GM19099 (cell line): Measurements from ENCODE around the gene KIAA1217.

Source experiments
- POLR2A ChIP-seq: IDR thresholded peaks from 3 replicates; pipeline ENCODE4 v1.6.1; 2011; ENCODE audit warnings: low read depth; ENCODE audit not compliant: insufficient read length; ENCODE audit errors: extremely low read depth

KIAA1217 gene

DNA sequence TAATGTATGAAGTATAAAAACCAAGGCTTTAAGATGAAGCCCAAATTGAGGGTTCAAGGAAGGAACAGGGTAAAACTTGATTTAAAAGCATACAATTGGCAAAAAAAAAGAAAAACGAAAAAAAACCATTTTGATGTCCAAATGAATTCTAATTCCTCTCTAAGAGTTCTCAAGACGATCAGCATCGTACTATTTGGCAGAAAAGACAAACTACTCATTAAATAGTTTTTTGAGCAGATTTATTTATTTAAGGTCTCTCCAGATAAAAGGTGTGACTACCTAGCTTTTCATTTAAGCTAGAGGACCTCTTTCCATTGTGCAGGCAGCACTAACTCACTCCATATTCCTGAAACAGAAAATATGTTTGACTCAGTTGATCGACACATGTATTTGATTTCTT lies 245.0 kb downstream of the KIAA1217 start:
- no peak for TF ChIP-seq POLR2A

DNA sequence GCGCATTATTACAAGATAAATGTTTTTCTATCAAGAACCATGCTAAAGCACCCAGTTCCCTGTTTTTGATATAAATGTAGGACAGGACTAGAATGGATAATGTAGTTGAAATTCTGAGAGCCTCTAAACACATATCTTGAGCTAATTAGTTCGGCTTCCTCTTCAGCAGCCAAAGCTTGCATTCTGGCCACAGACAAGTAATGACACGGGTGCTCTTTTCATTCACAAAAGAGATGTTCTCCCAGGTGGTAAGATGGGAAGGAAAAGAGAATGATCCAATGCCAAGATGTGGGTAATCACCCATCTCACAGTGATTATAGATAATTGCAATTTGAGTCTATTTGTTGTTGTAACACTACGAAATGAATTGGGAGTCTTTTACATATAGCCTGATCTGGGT lies 246.5 kb downstream of the KIAA1217 start:
- TF ChIP-seq POLR2A = no peak

DNA sequence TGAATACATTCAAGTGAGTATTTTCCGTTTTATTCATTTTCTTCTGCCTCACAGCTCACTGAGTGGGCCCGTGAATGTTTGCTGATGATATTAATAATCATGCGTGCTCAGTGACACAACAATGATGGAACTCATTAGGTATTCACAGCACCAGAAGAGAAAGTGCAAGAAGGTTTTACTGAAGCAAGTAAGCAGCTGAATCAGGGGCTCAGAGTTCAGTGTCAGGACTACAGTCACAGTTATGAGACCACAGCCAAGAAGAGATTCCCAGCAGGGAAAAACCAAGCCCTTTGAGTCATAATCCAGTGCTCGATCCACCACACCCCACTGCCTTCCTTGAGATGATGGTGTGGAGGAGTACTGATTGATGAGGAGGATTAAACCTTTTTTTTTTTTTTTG lies 247.4 kb downstream of the KIAA1217 start:
- no peak for TF ChIP-seq POLR2A

DNA sequence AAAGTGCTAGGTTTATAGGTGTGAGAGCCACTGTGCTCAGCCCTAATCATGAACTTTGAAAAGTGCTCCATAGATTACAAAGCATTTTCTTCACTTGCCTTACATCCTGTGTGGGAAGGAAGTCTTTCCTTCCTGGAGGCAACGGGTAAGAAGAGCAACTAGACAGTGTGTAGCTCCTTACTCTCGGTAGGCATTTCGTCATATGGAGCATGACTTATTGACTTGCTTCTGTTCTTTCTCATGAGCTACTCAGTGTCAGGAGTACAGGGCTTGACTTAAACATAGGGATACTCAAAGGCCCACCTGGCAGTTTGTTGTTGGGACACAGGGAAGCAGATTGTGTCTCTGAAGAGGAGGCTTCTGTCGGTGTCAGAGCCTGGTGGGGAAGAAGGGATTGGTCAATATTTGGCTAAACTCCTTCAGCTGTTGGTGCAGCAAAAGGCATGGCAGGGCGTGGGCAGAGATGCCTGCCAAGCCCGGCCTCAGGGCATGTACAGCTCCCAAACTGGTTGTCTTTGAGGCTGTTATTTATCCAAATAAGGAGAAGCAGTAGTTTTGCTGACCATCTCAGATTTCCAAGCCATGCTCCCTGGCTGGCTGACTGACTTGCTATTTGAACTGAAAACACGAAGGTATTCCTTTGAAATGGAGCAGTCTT lies 248.9 kb downstream of the KIAA1217 start:
- no peak for TF ChIP-seq POLR2A

DNA sequence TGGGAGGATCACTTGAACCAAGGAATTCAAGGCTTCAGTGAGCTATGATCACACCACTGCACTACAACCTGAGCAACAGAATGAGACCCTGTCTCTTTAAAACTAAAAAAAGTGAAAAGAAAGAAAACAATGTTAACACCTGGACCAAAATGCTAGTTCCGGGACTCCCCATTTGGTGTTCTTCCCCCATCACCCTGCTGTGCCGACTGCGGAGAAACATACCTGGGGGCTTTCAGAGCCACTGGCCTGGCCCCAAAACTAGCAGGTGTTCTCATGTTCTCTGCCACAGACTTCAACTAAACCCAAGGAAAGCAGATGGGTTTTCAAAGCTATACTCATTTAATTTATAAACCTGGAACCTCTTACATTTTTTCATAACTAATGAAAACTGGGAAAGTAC lies 250.9 kb downstream of the KIAA1217 start:
- no peak for TF ChIP-seq POLR2A

DNA sequence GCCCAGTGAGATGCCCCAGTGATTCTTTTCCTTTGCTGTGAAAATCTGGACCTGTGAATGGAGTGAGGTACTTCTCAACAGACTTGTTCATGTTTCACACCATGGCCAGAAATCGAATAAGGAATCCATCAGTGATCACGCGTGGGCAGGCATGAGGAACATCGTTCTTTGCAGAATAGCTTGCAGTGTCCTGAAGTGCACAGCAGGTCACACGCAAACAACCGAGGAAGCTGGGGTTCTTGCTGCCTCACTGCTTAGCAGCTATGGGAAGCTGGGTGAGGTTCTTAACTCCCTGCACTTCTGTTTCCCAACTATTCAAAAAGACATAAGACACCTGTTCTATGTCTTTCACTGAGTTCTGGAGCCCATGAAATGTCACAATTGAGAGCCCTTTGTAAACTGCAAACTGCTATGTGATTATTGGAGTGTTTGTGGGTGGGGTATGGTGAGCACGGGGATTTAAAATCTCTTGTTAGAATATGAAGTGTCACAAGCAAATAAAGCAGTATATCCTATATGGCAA lies 253.4 kb downstream of the KIAA1217 start:
- TF ChIP-seq POLR2A = no peak

DNA sequence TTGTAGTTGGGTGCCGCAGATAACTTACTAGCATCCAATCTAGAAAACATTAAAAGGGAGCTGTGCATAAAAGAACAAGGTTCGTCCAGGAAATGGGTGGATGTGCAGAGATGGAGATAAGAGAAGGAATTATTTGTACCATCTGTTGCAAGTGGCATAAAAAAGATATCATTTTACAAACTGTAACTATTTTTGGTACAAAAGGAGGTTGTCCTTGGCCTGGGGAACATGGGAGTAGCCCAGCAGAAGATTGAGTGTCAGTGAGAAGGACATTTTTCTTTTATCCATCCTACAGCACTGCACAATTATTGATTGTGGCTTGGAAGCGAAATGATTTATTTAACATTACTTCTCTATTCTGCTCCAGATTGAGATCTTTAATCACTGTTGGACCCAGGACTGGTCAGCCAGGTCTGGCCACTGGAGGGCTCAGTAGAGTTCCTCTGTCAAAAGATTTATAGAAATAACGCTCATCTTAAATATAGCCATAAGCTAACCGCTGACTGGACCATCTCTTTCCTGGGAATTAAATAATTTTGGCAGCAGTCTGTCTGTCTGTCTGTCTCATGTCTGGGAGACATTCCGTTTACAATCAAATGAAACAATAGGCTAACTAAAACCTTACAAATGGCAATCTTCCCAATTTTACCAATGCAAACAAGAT lies 254.1 kb downstream of the KIAA1217 start:
- no peak for TF ChIP-seq POLR2A

DNA sequence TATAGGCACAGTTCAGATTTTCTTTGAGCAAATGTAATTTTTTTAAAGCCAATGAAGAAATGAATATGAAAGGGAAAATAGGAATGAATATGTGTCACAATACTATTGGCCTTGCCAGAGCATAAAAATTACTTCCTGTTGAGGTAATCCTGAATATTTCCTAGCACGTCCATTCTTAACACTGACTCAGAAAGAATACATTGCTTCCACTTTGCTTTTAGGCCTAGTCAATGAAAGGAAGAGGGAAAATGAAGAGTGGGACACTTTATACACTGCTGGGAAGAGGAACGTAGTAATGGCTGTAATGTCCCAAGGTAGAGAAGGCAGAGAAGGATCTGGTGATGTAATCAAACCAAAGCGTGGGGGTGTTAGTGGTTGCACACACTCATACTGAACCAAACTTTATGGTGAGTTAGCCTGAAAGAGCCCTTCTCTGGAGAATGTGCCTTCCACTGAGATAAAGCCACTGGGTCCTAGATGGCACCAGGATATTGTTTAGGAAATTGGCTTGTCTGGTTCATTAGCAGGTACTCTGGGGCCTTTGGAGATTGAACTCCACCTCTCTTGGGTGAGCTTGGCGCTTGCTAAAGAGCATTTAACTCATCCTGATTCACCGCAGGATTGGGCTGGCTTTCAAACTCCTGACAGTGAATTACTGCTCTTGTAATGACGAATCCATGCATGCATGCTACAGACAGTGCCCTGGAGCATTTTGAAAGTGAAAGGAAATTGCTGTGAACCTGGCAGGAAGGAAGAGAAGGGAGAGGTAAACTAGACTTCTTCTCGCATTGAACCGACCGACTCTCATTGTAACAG lies 254.9 kb downstream of the KIAA1217 start:
- TF ChIP-seq POLR2A = no peak

DNA sequence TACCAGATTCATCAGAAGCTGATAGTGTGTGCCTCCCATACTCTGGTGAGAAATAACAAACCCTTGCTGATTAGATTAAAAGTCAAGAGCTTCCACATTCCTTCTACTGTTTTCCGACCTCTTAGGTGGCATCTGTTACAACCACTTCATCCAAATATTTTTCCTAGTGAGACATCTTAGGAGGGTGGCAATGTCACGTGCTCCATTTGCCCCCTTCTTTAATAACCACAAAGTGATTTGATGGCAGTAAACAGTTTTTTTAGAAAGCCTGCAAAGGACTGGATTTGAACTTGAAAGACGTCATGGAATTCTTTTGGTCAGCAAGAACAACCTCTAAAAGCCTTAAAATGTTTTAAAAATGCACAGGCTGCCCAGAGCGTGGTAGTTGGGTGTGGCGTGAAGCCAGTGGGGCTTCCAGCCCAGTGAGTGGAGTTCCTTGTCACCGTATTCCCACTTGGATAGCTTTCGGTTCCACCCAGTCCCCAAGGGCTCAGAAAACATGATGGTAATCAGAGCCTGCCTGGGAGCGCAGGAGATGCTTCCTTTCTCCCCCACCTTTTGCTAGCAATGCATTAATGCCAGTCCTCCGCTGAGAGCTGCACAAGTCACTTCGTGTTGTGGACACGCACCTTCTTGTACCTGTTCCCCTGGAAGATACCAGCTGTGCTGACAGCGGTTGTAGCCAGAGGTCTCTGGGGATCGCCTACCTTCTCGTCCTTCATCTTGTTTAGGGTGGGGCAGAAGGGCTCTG lies 256.4 kb downstream of the KIAA1217 start:
- TF ChIP-seq POLR2A = no peak

DNA sequence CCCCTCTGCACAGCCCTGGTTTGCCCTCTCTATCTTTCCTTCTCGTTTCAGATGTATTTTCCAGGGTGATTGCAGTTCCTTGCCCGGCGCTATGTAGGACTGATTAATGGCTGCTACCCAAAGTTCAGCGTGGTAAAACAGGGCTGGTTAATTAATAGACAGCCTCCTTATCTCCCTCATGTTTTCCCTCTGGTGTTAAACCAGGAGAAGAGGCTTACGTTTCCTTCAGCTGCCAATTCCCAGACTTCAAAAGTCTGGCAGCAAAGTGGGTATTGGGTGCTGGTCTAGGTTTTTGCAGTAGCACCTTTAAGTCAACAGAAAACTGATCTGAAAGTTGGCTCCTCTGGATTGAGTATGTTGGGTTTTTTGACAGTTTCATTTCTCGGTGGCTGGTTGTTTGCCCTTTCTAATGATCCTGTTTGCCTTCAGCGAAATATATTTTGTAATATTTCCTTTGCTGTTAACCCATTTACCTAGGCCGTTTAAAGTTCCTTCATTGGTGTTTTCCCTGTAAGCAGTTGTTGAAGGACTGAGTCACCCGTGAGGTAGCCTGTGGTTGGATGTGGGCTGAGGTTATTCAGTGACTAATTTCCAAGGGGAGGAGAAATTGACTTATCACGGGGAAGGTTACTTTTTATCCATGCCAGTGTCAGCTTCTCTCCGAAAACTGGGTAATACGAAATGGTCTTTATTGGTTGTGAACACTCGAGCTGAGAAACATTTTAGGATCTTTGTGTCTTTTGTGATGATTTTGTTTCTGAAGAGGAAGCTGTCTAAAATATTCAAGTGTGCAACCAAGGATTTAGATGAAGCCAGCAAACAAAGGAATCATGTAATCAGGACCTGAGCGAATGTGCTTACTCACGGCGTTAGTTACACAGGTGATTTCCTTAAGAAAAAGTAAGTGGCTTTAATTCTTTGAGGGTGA lies 257.2 kb downstream of the KIAA1217 start:
- no peak for TF ChIP-seq POLR2A

DNA sequence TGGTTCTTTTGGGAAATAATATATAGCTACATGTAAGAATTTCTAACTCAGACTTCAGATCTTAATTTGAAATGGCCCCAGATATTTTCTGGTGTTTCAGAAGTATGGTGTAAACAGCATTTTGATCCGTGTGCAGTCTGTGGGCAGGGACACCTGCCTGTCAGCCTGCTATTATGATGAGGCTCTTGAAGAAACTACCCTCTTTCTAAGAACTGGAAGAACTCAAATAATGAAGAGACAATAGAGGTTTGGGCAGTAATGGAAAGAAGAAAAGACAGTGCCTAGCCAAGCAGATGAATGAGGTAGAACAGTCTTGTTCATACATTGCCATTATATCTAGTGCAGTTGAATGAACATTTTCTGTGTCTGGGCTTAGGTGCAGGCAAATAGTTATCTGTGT lies 258.2 kb downstream of the KIAA1217 start:
- TF ChIP-seq POLR2A = no peak

DNA sequence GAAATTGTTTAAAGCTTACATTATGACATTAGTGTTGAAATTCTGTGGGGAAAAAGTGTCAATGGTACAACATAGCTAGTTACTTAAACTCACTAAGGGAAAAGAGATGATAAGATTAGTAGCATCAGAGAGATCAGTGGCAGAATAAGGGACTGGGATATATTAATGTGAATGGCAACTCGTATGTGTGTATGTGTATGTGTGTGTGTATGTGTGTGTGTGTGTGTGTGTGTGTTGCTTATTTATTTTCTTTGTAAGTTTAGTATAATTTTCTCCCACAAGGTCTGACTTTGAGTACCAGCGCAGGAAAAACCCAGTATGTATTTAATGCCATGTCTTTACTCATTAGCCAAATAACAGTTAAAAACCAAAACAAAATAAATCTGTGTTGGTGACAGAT lies 258.7 kb downstream of the KIAA1217 start:
- TF ChIP-seq POLR2A = no peak

DNA sequence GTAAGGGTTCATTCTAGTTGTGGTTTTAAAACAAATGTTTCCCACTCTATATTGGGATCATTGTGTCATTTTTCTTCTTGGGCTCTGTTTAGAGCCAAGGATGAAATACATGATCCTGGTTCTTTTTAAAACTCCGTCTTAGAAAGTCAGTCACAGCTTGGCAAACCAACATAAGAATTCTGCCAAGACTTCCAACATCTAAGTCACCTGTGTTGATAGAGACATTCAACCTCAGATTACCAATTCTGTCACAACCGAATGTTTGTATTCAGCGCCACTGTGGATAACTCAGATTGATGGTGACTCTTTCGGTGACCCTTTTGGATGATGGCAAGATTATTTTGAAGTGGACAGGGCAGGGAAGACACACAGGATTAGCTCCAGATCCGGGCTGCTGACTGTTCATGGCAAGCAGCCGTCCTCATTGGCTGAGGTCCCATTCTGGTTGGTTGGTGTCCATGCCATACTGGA lies 259.4 kb downstream of the KIAA1217 start:
- no peak for TF ChIP-seq POLR2A

DNA sequence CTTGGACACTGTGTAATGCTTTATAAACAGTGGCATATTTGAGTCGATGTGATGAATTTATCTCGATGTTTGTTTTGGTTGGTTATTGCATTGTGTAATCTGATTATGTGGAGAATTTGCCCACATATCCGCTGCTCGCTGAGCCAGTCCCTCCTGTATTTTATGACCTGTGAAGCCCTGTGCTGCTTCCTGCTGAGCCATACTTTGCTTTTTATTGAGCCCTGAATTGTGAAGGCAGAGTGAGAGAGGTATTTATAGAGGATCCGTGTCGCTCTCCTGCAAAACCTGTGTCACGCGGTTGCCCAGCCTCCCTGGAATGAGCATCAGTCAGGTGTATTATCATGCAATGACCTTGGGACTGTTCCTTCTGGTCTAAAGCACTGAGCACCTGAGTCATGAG lies 261.1 kb downstream of the KIAA1217 start:
- no peak for TF ChIP-seq POLR2A

DNA sequence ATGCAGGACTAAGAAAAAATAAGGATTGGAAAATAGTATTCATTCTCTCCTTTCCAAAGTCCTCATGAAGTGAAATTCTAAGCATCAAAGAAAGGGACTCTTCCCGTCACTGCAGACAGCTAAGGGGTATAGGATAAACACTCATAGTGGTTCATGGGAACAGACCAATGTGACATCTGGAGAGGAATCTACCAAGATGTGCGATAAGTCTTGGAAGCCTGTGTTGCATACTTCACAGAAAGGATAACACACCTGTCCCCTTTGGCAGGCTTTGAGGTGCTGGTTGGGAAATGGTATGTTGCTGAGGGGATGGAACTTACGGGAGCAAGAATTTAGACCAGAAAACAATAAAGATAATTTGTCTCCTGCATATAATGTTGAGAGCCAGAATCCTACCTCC lies 266.7 kb downstream of the KIAA1217 start:
- no peak for TF ChIP-seq POLR2A
